OCI-LY1 (cell line): ENCODE data around the gene WFDC12.
"Not testable (repeated sequence)": the region's sequence is repeated elsewhere in the genome, so short reads cannot be mapped to it uniquely, and the experiment has no call there.

Experiments used
- H2AFZ ChIP-seq: fragments of 200-600 bp; sonication (generic), shearing (Covaris generic); 2 replicates; pipeline ENCODE4 v1.6.0; 2014; ENCODE audit warnings: antibody characterized with exemption, mild to moderate bottlenecking, low read length
- H3F3A ChIP-seq: fragments of 200-600 bp; sonication (generic), shearing (Covaris generic); 2 replicates; pipeline ENCODE4 v1.6.0; 2014; ENCODE audit warnings: mild to moderate bottlenecking, antibody characterized with exemption, low read length, moderate library complexity; ENCODE audit not compliant: insufficient read depth
- H3K27ac ChIP-seq: fragments of 200-600 bp; sonication (generic); 2 replicates; pipeline ENCODE4 v1.5.1; 2014; ENCODE audit warnings: low read length, mixed run types, mild to moderate bottlenecking, low read depth; ENCODE audit not compliant: poor library complexity, severe bottlenecking
- H3K27me3 ChIP-seq: fragments of 200-600 bp; sonication (generic); 2 replicates; pipeline ENCODE4 v1.6.0; 2014; ENCODE audit warnings: antibody characterized with exemption, mild to moderate bottlenecking, low read length, moderate library complexity; ENCODE audit not compliant: insufficient read depth
- H3K36me3 ChIP-seq: fragments of 200-600 bp; sonication (generic); 2 replicates; pipeline ENCODE4 v1.6.1; 2014; ENCODE audit warnings: mild to moderate bottlenecking, antibody characterized with exemption, low read length, moderate library complexity, mixed read lengths; ENCODE audit not compliant: insufficient read depth
- H3K4me1 ChIP-seq: fragments of 200-600 bp; sonication (generic); 2 replicates; pipeline ENCODE4 v1.5.1; 2014; ENCODE audit warnings: mild to moderate bottlenecking, low read length, moderate library complexity; ENCODE audit not compliant: insufficient read depth, severe bottlenecking
- H3K4me2 ChIP-seq: fragments of 200-600 bp; sonication (generic), shearing (Covaris generic); 2 replicates; pipeline ENCODE4 v1.6.1; 2014; ENCODE audit warnings: low read length
- H3K4me3 ChIP-seq: fragments of 200-600 bp; sonication (generic); 2 replicates; pipeline ENCODE4 v1.5.1; 2014; ENCODE audit warnings: low read length, low read depth, mild to moderate bottlenecking, mixed read lengths; ENCODE audit not compliant: poor library complexity, severe bottlenecking
- H3K79me2 ChIP-seq: fragments of 200-600 bp; shearing (Covaris generic); 2 replicates; pipeline ENCODE4 v1.6.1; 2016; ENCODE audit warnings: mixed run types, low read length, mixed read lengths; ENCODE audit not compliant: insufficient read depth
- H3K9ac ChIP-seq: fragments of 200-600 bp; sonication (generic), shearing (Covaris generic); 2 replicates; pipeline ENCODE4 v1.6.1; 2014; ENCODE audit warnings: mild to moderate bottlenecking, low read length, mixed read lengths
- H3K9me2 ChIP-seq: fragments of 200-600 bp; sonication (generic), shearing (Covaris generic); 2 replicates; pipeline ENCODE4 v1.6.1; 2014; ENCODE audit warnings: low read depth, mild to moderate bottlenecking, low read length, mixed read lengths
- H3K9me3 ChIP-seq: fragments of 200-600 bp; shearing (Covaris generic); 2 replicates; pipeline ENCODE4 v1.6.1; 2014; ENCODE audit warnings: low read length, mixed read lengths
- H4K20me1 ChIP-seq: fragments of 200-600 bp; sonication (generic), shearing (Covaris generic); 2 replicates; pipeline ENCODE4 v1.6.0; 2016; ENCODE audit warnings: mild to moderate bottlenecking, low read length; ENCODE audit not compliant: insufficient read depth
- EZH2 ChIP-seq: fragments of 200-600 bp; sonication (generic), shearing (Covaris generic); IDR thresholded peaks from 2 replicates; pipeline ENCODE4 v1.8.0; 2017; ENCODE audit warnings: borderline replicate concordance, mixed run types, mild to moderate bottlenecking, antibody characterized with exemption, low read length, moderate library complexity, mixed read lengths
- TF ChIP-seq, protein P1 (sequence below): fragments of 200-600 bp; sonication (generic), shearing (Covaris generic); IDR thresholded peaks from 2 replicates; pipeline ENCODE4 v1.5.1; 2017; ENCODE audit warnings: mild to moderate bottlenecking, antibody characterized with exemption, low read length, moderate library complexity, mixed read lengths

Gene WFDC12

DNA sequence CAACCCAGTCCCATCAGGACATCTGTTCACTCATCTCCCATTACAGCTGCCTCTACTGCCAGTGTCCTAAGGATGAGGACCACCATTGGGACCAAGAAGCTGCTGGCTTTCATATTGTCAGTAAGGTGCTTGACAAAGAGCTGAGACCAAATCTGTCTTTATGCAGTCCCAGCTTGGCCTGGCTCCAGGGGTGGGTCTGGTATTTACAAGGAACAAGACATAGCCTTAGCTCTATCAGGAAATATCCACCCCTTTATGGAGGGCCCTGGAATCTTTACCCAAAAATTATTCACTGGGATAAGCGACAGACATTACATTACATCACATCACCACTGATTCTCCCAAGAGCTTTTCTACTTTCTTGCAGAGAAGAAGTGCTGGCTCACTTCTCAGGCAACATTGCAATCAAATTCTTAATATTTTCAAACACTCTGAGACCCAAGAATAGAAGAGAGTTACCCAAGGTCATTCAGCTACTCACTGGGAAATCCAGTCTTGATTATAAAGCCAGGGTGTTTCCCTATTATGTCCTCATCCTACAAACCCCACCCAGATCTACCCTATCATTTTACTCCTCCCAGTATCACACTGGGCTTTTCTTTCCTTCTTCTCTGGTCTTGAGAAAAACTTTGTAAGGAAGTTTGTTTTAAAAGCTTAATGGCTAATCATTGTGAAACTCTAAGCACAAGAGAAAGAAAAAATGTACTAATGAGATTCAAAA is 39.0 kb upstream of the WFDC12 start:
- H3K4me3 ChIP-seq: no peak overlapping the region
- H3K4me2 ChIP-seq: no peak overlapping the region
- H3F3A ChIP-seq: no peaks in the 10 kb centered on the region
- H2AFZ ChIP-seq: no peak overlapping the region
- no peak overlapping the region for H3K9ac ChIP-seq
- H3K4me1 ChIP-seq: no peaks in the 10 kb centered on the region
- no peak for TF ChIP-seq EZH2
- TF ChIP-seq, protein P1, sequence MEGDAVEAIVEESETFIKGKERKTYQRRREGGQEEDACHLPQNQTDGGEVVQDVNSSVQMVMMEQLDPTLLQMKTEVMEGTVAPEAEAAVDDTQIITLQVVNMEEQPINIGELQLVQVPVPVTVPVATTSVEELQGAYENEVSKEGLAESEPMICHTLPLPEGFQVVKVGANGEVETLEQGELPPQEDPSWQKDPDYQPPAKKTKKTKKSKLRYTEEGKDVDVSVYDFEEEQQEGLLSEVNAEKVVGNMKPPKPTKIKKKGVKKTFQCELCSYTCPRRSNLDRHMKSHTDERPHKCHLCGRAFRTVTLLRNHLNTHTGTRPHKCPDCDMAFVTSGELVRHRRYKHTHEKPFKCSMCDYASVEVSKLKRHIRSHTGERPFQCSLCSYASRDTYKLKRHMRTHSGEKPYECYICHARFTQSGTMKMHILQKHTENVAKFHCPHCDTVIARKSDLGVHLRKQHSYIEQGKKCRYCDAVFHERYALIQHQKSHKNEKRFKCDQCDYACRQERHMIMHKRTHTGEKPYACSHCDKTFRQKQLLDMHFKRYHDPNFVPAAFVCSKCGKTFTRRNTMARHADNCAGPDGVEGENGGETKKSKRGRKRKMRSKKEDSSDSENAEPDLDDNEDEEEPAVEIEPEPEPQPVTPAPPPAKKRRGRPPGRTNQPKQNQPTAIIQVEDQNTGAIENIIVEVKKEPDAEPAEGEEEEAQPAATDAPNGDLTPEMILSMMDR: no peak
- no peaks in the 10 kb centered on the region for H3K79me2 ChIP-seq
- H4K20me1 ChIP-seq: no peaks in the 10 kb centered on the region
- H3K27me3 ChIP-seq: no peaks in the 10 kb centered on the region
- peaks cover 3% of the 10 kb centered on the region; the same call in 1 of the 2 replicates for H3K9me3 ChIP-seq
- no peaks in the 10 kb centered on the region for H3K36me3 ChIP-seq
- H3K27ac ChIP-seq: no peak overlapping the region
- no peaks in the 10 kb centered on the region for H3K9me2 ChIP-seq

DNA sequence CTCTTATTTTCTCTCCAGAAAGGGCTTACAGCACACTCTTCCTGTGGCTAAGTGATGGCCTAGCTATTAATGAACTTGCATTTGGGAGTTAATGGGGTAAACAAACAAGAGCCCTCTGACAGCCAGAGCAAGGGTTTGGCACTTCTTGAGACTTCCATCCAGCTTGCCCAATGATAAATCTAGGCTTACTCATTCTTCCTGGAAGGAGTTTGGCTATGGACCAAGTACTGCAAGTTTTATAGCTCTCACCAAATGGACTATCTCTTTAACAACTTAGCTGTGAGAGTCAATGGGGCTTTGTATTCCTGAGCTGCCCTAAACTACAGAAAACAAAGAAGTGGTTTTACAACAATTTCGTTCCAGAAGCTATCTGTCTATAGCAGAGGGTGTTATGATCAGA is 33.7 kb upstream of the WFDC12 start:
- Histone ChIP-seq H3K9me2 (no peaks in the 10 kb centered on the region), H2AFZ (no peak overlapping the region), H3K36me3 (no peaks in the 10 kb centered on the region), H3K9me3 (peaks cover 3% of the 10 kb centered on the region; the same call in 1 of the 2 replicates), H3K27me3 (0 out of 2 replicates have a peak, but pooled peaks cover 2% of the 10 kb centered on the region), H3K27ac (no peak overlapping the region), H3K4me2 (no peak overlapping the region), H4K20me1 (no peaks in the 10 kb centered on the region), H3K4me1 (no peaks in the 10 kb centered on the region), H3K4me3 (no peak overlapping the region), H3K79me2 (no peaks in the 10 kb centered on the region), H3K9ac (no peak overlapping the region), H3F3A (no peaks in the 10 kb centered on the region)
- TF ChIP-seq, protein P1: no peak
- TF ChIP-seq EZH2: no peak

DNA sequence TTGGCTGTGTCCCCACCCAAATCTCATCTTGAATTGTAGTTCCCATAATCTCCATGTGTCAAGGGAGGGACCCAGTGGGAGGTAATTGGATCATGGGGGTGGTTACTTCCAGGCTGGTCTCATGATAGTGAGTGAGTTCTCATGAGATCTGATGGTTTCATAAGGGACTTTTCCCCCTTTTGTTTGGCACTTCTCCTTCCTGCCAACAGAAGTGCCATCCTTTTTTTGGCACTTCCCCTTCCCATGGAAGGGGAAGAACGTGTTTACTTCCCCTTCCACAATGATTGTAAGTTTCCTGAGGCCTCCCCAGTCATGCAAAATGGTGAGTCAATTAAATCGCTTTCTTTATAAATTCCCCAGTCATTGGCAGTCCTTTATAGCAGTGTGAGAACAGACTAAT is 32.4 kb upstream of the WFDC12 start:
- no peak overlapping the region for H3K27ac ChIP-seq
- TF ChIP-seq EZH2: no peak
- TF ChIP-seq, protein P1: no peak
- H2AFZ ChIP-seq: no peak overlapping the region
- H3F3A ChIP-seq: no peaks in the 10 kb centered on the region
- no peaks in the 10 kb centered on the region for H3K4me1 ChIP-seq
- no peaks in the 10 kb centered on the region for H3K9me2 ChIP-seq
- H3K4me2 ChIP-seq: no peak overlapping the region
- H3K9ac ChIP-seq: no peak overlapping the region
- H3K9me3 ChIP-seq: peaks cover 3% of the 10 kb centered on the region; the same call in 1 of the 2 replicates
- H3K79me2 ChIP-seq: no peaks in the 10 kb centered on the region
- H3K27me3 ChIP-seq: 0 out of 2 replicates have a peak, but pooled peaks cover 2% of the 10 kb centered on the region
- H4K20me1 ChIP-seq: no peaks in the 10 kb centered on the region
- H3K36me3 ChIP-seq: no peaks in the 10 kb centered on the region
- H3K4me3 ChIP-seq: no peak overlapping the region

DNA sequence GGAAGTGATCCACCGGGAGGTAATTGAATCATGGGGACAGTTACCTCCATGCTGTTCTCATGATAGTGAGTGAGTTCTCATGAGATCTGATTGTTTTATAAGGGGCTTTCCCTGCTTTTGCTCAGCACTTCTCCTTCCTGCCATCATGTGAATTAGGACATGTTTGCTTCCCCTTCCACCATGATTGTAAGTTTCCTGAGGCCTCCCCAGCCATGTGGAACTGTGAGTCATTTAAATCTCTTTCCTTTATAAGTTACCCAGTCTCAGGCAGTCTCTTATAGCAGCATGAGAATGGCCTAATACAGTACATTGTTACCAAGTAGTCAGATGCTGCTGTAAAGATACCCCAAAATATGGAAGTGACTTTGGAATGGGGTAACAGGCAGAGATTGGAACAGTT is 30.5 kb upstream of the WFDC12 start:
- not testable (repeated sequence) for H3K36me3 ChIP-seq, H2AFZ ChIP-seq, H3K4me2 ChIP-seq, H3K9me2 ChIP-seq, H3K27me3 ChIP-seq, H3K27ac ChIP-seq, H4K20me1 ChIP-seq, H3F3A ChIP-seq, H3K4me1 ChIP-seq, H3K79me2 ChIP-seq, H3K4me3 ChIP-seq, H3K9me3 ChIP-seq, H3K9ac ChIP-seq
